ENCODE measurements around the gene ATXN3L. TPM values are rescaled to one million over a fixed set of nuclear protein-coding genes. Genes with fewer than 3 reads are reported as not detected.

Gene ATXN3L
- total RNA-seq, 1 donor from 2014 or later, result not detected

GRCh38 chrX:13285229-13285628, 34.6 kb downstream of the ATXN3L start:
- H3K27me3 ChIP-seq (ENCODE audit: control insufficient read depth, insufficient read depth, low read length), result no peaks in the 10 kb centered on the region
- no peak overlapping the region for H3K4me3 ChIP-seq (ENCODE audit: low read depth, low read length)
- H3K36me3 ChIP-seq (ENCODE audit: control insufficient read depth, insufficient read depth, low read length), result peaks cover 1% of the 10 kb centered on the region
- DNase-seq (ENCODE audit: low read depth), result no peak
- TF ChIP-seq CTCF (IDR thresholded peaks at IDR 0.05; ENCODE audit: insufficient read depth, low read length, poor library complexity, severe bottlenecking), result no peak

GRCh38 chrX:13284570-13284969, 35.3 kb downstream of the ATXN3L start:
- peaks cover 1% of the 10 kb centered on the region for H3K36me3 ChIP-seq (ENCODE audit: control insufficient read depth, insufficient read depth, low read length)
- no peak overlapping the region for H3K4me3 ChIP-seq (ENCODE audit: low read depth, low read length)
- DNase-seq (ENCODE audit: low read depth), result no peak
- H3K27me3 ChIP-seq (ENCODE audit: control insufficient read depth, insufficient read depth, low read length), result no peaks in the 10 kb centered on the region
- TF ChIP-seq CTCF (IDR thresholded peaks at IDR 0.05; ENCODE audit: insufficient read depth, low read length, poor library complexity, severe bottlenecking), result no peak

DNA sequence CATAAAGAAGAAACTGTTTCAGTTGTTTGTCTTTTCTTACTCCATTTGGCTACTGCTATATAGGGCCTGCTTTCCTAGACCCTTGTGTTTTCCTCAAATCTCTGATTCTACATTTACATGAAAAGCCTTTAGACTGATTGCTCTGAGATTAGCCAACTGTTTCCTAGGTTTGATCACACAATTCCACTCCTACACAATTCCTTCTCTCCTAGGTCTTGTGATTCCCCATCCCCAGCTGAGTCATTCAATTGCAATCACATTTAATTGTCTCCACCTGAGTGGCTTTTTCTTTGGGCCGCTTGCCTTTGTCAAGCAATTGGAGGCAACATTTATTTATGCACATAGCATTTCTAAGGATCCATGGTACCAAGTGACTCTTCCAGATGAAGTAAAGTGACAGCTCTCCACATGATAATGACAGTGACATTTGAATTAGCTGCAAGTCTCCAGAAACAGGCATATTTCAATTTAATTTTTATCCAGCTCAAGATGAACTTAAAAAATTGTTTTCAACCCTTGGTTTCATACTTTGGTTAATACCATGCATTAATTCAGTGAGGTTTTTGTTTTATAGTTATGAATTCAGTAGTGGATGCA, 35.8 kb downstream of the ATXN3L start:
- Histone ChIP-seq H3K27me3 (ENCODE audit: control insufficient read depth, insufficient read depth, low read length) (no peaks in the 10 kb centered on the region), H3K4me3 (ENCODE audit: low read depth, low read length) (no peak overlapping the region), H3K36me3 (ENCODE audit: control insufficient read depth, insufficient read depth, low read length) (peaks cover 1% of the 10 kb centered on the region)
- TF ChIP-seq CTCF (IDR thresholded peaks at IDR 0.05; ENCODE audit: insufficient read depth, low read length, poor library complexity, severe bottlenecking), result no peak
- peak; percentile 75 for DNase-seq (ENCODE audit: low read depth)

- no peak overlapping the region for H3K4me3 ChIP-seq (ENCODE audit: low read depth, low read length)
- peaks cover 1% of the 10 kb centered on the region for H3K36me3 ChIP-seq (ENCODE audit: control insufficient read depth, insufficient read depth, low read length)
- DNase-seq (ENCODE audit: low read depth), result no peak
- no peaks in the 10 kb centered on the region for H3K27me3 ChIP-seq (ENCODE audit: control insufficient read depth, insufficient read depth, low read length)
- TF ChIP-seq CTCF (IDR thresholded peaks at IDR 0.05; ENCODE audit: insufficient read depth, low read length, poor library complexity, severe bottlenecking), result no peak
Measured at GRCh38 chrX:13283512-13283911, 36.3 kb downstream of the ATXN3L start.

DNA sequence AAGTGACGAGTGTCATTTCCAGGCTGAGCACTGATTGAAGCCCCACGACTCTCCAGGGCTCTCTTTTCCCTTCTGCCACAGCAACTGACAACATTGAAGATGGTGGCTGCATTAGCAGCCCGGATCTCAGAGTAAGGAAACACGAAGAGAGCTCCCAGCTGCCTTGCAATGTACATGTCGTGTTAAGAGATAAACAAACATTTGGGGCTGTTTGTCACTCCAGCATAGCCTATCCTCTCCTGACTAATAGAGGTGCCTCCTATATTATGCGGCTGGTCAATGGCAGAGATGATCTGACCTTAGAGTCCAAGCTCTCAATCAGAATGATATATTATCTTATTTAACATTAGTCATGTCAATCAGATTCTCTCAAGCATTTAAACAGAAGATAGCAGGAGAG, 38.6 kb downstream of the ATXN3L start:
- Histone ChIP-seq H3K4me3 (ENCODE audit: low read depth, low read length) (no peak overlapping the region), H3K36me3 (ENCODE audit: control insufficient read depth, insufficient read depth, low read length) (peaks cover 1% of the 10 kb centered on the region), H3K27me3 (ENCODE audit: control insufficient read depth, insufficient read depth, low read length) (no peaks in the 10 kb centered on the region)
- TF ChIP-seq CTCF (IDR thresholded peaks at IDR 0.05; ENCODE audit: insufficient read depth, low read length, poor library complexity, severe bottlenecking), result no peak
- no peak for DNase-seq (ENCODE audit: low read depth)

All from kidney epithelial cell (primary cell).